ENCODE results near the gene CRISPLD2. TPM values are rescaled to one million over a fixed set of nuclear protein-coding genes. Genes with fewer than 3 reads are reported as not detected.
"Not testable (repeated sequence)": the region's sequence is repeated elsewhere in the genome, so short reads cannot be mapped to it uniquely, and the experiment has no call there.

The CRISPLD2 gene
- total and polyA plus RNA-seq, 5 experiments from 2014 or later, result 0.05 to 0.24 (median 0.07) TPM; not detected in 2

- H3K27me3 Mint-ChIP-seq, result peaks cover 2 to 28% (median 9%) of the 10 kb centered on the region in 5 donors
- no peak for ATAC-seq
- no peak overlapping the region for H3K27ac Mint-ChIP-seq
- no peak overlapping the region for H3K4me3 Mint-ChIP-seq
- H3K36me3 Mint-ChIP-seq, result no peaks in the 10 kb centered on the region
- DNase-seq, result no peak
- peaks cover 0 to 5% (median 2%) of the 10 kb centered on the region in 4 donors for H3K4me1 Mint-ChIP-seq
- H3K9me3 Mint-ChIP-seq, result peaks cover 0 to 9% (median 0%) of the 10 kb centered on the region in 9 donors
- POLR2A ChIA-PET, result no interaction called here
These were observed 29.3 kb downstream of the CRISPLD2 start for GRCh38 chr16:84848986-84849634.

- H3K36me3 Mint-ChIP-seq, result no peaks in the 10 kb centered on the region
- DNase-seq (no peak), ATAC-seq (no peak)
- no peak overlapping the region for H3K4me3 Mint-ChIP-seq
- POLR2A ChIA-PET, result no interaction called here
- H3K27ac Mint-ChIP-seq, result no peak overlapping the region
- H3K9me3 Mint-ChIP-seq, result peaks cover 0 to 9% (median 0%) of the 10 kb centered on the region in 9 donors
- H3K4me1 Mint-ChIP-seq, result peaks cover 0 to 2% (median 0%) of the 10 kb centered on the region in 4 donors
- H3K27me3 Mint-ChIP-seq, result peaks cover 0 to 28% (median 9%) of the 10 kb centered on the region in 5 donors
These were observed 30.0 kb downstream of the CRISPLD2 start for GRCh38 chr16:84849751-84850150.

GRCh38 chr16:84850714-84851113 lies 30.9 kb downstream of the CRISPLD2 start:
- H3K4me3 Mint-ChIP-seq, result no peak overlapping the region
- no peak for DNase-seq
- no peaks in the 10 kb centered on the region for H3K36me3 Mint-ChIP-seq
- no peak for ATAC-seq
- peaks cover 0 to 37% (median 9%) of the 10 kb centered on the region in 5 donors for H3K27me3 Mint-ChIP-seq
- H3K27ac Mint-ChIP-seq, result no peak overlapping the region
- H3K9me3 Mint-ChIP-seq, result peaks cover 0 to 9% (median 0%) of the 10 kb centered on the region in 9 donors
- POLR2A ChIA-PET, result no interaction called here
- H3K4me1 Mint-ChIP-seq, result peaks cover 0 to 2% (median 0%) of the 10 kb centered on the region in 4 donors

GRCh38 chr16:84851192-84852127 lies 31.7 kb downstream of the CRISPLD2 start:
- Mint-ChIP-seq H3K27me3 (peaks cover 0 to 39% (median 9%) of the 10 kb centered on the region in 5 donors), H3K27ac (no peak overlapping the region), H3K4me3 (no peak overlapping the region), H3K36me3 (no peaks in the 10 kb centered on the region), H3K9me3 (peaks cover 0 to 9% (median 0%) of the 10 kb centered on the region in 9 donors), H3K4me1 (peaks cover 0 to 2% (median 0%) of the 10 kb centered on the region in 4 donors)
- DNase-seq (no peak), ATAC-seq (no peak)
- POLR2A ChIA-PET, result no interaction called here

GRCh38 chr16:84853534-84853933 lies 33.7 kb downstream of the CRISPLD2 start:
- POLR2A ChIA-PET, result no interaction called here
- Mint-ChIP-seq H3K27me3 (peaks cover 0 to 39% (median 9%) of the 10 kb centered on the region in 5 donors), H3K4me3 (no peak overlapping the region), H3K9me3 (peaks cover 0 to 15% (median 0%) of the 10 kb centered on the region in 9 donors), H3K27ac (no peak overlapping the region), H3K36me3 (peaks cover 0 to 3% (median 0%) of the 10 kb centered on the region in 3 donors), H3K4me1 (peaks cover 0 to 2% (median 0%) of the 10 kb centered on the region in 4 donors)
- ATAC-seq, result no peak
- no peak for DNase-seq

- Mint-ChIP-seq H3K4me1 (peaks cover 0 to 2% (median 0%) of the 10 kb centered on the region in 4 donors), H3K27me3 (peaks cover 0 to 39% (median 9%) of the 10 kb centered on the region in 5 donors), H3K27ac (no peak overlapping the region), H3K36me3 (peaks cover 0 to 10% (median 0%) of the 10 kb centered on the region in 3 donors), H3K9me3 (peaks cover 0 to 27% (median 7%) of the 10 kb centered on the region in 9 donors), H3K4me3 (no peak overlapping the region)
- DNase-seq (no peak), ATAC-seq (no peak)
- POLR2A ChIA-PET, result no interaction called here
These were observed 35.0 kb downstream of the CRISPLD2 start for GRCh38 chr16:84854759-84855158.

- H3K4me3 Mint-ChIP-seq, DNase-seq, ATAC-seq, POLR2A ChIA-PET, H3K4me1 Mint-ChIP-seq, H3K27ac Mint-ChIP-seq: not testable (repeated sequence)
- Mint-ChIP-seq H3K27me3 (peaks cover 0 to 36% (median 8%) of the 10 kb centered on the region in 5 donors), H3K36me3 (peaks cover 0 to 19% (median 6%) of the 10 kb centered on the region in 3 donors), H3K9me3 (peaks cover 4 to 32% (median 16%) of the 10 kb centered on the region in 9 donors)
These were observed 35.8 kb downstream of the CRISPLD2 start for GRCh38 chr16:84855435-84856202.

GRCh38 chr16:84856203-84856581 lies 36.4 kb downstream of the CRISPLD2 start:
- POLR2A ChIA-PET, DNase-seq, H3K4me1 Mint-ChIP-seq, H3K4me3 Mint-ChIP-seq, H3K27ac Mint-ChIP-seq, ATAC-seq: not testable (repeated sequence)
- H3K27me3 Mint-ChIP-seq, result peaks cover 0 to 30% (median 2%) of the 10 kb centered on the region in 5 donors
- H3K36me3 Mint-ChIP-seq, result peaks cover 0 to 23% (median 6%) of the 10 kb centered on the region in 3 donors
- H3K9me3 Mint-ChIP-seq, result peaks cover 5 to 32% (median 18%) of the 10 kb centered on the region in 9 donors

- not testable (repeated sequence) for H3K27ac Mint-ChIP-seq
These were observed 37.0 kb downstream of the CRISPLD2 start for GRCh38 chr16:84856811-84857210.

GRCh38 chr16:84859681-84860080 lies 39.9 kb downstream of the CRISPLD2 start:
- H3K4me1 Mint-ChIP-seq, result no peaks in the 10 kb centered on the region
- ATAC-seq (no peak), DNase-seq (no peak)
- H3K27me3 Mint-ChIP-seq, result peaks cover 0 to 11% (median 2%) of the 10 kb centered on the region in 5 donors
- POLR2A ChIA-PET, result no interaction called here
- H3K9me3 Mint-ChIP-seq, result peaks cover 5 to 34% (median 18%) of the 10 kb centered on the region in 9 donors
- H3K4me3 Mint-ChIP-seq, result no peak overlapping the region
- H3K36me3 Mint-ChIP-seq, result peaks cover 0 to 23% (median 6%) of the 10 kb centered on the region in 3 donors
- no peak overlapping the region for H3K27ac Mint-ChIP-seq

More at GRCh38 chr16:84856811-84857210, 37.0 kb downstream of the CRISPLD2 start:
- H3K4me1 Mint-ChIP-seq, ATAC-seq, POLR2A ChIA-PET, H3K4me3 Mint-ChIP-seq, DNase-seq: not testable (repeated sequence)
- Mint-ChIP-seq H3K36me3 (peaks cover 0 to 23% (median 6%) of the 10 kb centered on the region in 3 donors), H3K27me3 (peaks cover 0 to 25% (median 2%) of the 10 kb centered on the region in 5 donors), H3K9me3 (peaks cover 5 to 34% (median 18%) of the 10 kb centered on the region in 9 donors)

GRCh38 chr16:84860383-84860782 lies 40.6 kb downstream of the CRISPLD2 start:
- Mint-ChIP-seq H3K9me3 (peaks cover 5 to 34% (median 18%) of the 10 kb centered on the region in 9 donors), H3K4me1 (no peaks in the 10 kb centered on the region), H3K27me3 (peaks cover 0 to 8% (median 2%) of the 10 kb centered on the region in 5 donors), H3K27ac (no peak overlapping the region), H3K4me3 (no peak overlapping the region), H3K36me3 (peaks cover 0 to 23% (median 6%) of the 10 kb centered on the region in 3 donors)
- ATAC-seq, result no peak
- DNase-seq, result no peak
- POLR2A ChIA-PET, result no interaction called here

GRCh38 chr16:84861671-84862070 lies 41.9 kb downstream of the CRISPLD2 start:
- Mint-ChIP-seq H3K27me3 (peaks cover 3 to 9% (median 5%) of the 10 kb centered on the region in 5 donors), H3K36me3 (peaks cover 0 to 23% (median 6%) of the 10 kb centered on the region in 3 donors), H3K4me1 (no peaks in the 10 kb centered on the region), H3K9me3 (peaks cover 5 to 34% (median 18%) of the 10 kb centered on the region in 9 donors), H3K4me3 (no peak overlapping the region), H3K27ac (no peak overlapping the region)
- DNase-seq (no peak), ATAC-seq (no peak)
- POLR2A ChIA-PET, result no interaction called here
